Measurements from ENCODE around the gene ITPR2. TPM values are rescaled to one million over a fixed set of nuclear protein-coding genes. Genes with fewer than 3 reads are reported as not detected.
"Not testable (repeated sequence)": the region's sequence is repeated elsewhere in the genome, so short reads cannot be mapped to it uniquely, and the experiment has no call there.

The ITPR2 gene
- total RNA-seq, 1 donor from 2014 or later, result 50.0 TPM

DNA sequence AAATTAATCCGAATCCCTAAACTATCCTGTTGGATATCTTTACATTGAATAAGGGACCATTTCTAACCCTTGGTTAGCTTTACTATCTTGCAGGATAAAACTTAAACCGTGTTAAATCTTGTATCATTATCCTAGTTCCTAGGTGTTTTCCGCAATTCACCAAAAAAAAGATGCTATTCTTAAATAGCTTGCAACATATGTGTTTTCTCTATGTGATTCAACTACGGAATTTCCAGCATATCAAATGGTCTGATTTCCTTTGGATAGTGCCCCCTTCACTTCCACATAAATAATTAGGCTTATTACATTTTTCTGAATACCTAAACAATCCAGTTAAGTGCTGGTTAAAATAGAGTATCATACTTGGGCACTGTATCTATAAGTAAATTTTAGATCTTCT lies 130.3 kb downstream of the ITPR2 start:
- no peak for DNase-seq (ENCODE audit: low spot score)

DNA sequence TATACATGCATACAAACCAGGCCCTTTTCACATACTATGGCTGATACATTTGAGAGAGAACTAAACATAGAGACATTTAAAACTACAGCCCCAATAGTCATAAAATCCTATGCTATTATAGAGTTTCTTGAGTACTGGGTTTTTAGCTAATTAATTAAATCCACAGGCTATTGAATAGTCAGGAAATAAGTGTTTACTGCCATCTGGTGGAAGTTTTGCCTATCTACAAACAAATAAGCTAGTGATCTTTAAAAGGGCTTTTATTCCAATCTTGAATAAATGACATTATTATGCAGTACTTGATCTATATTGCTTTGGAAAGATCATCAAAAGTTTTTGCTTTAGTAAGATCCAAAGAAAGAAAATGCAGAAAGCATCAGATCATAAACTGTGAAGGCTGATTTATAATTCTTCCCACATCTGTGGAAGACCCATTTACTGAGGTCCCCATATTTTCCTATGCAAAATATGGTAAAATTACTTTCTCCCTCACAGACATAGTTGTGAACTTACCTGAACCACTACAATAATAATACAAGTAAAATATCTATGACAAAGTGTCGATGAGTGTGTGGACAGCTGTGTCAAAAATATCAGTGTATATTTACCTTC lies 131.3 kb downstream of the ITPR2 start:
- DNase-seq (ENCODE audit: low spot score), result no peak

GRCh38 chr12:26700430-26700829 lies 132.6 kb downstream of the ITPR2 start:
- DNase-seq (ENCODE audit: low spot score), result no peak

DNA sequence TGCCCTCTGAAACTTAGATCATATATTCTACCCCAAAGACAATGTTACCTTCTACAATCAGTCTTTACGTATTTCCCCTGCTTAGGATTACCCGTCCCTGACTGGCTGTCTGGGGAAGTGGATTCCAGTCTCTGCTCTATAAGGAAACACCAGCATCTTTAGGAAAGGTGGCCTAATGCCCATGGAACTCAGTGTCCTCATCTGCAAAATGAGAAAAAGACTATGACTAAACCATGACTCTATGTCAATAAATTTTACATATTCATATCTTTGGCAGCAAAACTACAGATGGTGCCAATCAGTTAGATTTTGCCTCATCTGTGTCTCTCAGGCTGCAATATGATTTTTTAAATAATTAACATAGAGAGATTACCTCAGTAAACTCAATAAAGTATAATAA lies 133.8 kb downstream of the ITPR2 start:
- no peak for DNase-seq (ENCODE audit: low spot score)

DNA sequence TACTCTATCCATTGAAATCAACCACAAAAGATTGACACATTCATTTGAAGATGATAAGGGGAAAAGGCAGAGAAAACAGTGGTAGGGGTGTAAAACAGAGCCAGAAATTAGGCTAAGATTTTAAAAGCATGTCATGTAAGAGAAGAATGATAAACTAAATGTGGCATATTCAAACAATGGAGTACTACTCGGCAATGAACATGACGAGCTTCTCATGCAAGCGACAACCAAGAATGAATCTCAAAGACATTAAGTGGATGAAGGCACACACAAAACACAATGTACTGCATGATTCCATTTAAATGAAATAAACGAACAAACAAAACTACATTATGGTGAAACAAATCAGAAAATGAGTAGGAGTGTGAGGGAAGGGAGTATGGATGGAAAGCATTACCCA lies 134.8 kb downstream of the ITPR2 start:
- no peak for DNase-seq (ENCODE audit: low spot score)

DNA sequence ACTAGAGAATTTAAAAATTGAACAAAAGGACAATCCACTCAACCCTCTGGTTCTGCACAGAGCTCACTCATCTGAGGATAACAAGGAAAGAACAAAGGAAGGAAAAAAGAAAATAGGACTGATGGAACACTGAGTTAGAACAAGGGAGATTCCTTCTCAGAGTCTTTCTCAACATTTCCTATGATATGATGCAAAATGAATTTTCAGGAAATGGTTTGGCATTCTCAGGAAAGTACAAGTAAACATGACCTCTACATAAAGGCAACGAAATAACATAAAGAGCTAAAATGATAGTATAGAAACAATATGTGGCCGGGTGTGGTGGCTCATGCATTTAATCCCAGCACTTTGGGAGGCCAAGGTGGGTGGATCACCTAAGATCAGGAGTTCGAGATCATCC lies 135.8 kb downstream of the ITPR2 start:
- DNase-seq (ENCODE audit: low spot score), result no peak

GRCh38 chr12:26696613-26697092 lies 136.3 kb downstream of the ITPR2 start:
- DNase-seq (ENCODE audit: low spot score), result no peak

- no peak for DNase-seq (ENCODE audit: low spot score)
These were observed 136.9 kb downstream of the ITPR2 start for GRCh38 chr12:26696048-26696612.

DNA sequence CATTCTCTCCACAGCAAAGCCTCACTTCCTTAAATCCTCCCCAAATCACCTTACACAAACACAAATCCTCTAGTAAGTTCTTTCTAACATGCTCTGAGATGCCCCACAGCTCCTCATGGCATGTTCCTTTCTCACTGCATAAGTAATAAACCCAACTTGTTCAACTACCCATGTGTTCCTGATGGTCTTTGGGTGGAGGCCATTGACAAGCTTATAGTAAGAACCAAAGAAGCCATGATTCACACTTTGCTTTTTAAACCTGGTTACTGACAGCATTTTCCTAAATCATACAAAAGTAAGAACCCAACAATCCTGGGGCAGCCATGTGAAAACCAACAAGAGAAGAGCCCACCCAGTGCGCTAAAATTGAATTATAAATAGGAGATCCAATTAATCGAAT lies 138.6 kb downstream of the ITPR2 start:
- no peak for DNase-seq (ENCODE audit: low spot score)

DNA sequence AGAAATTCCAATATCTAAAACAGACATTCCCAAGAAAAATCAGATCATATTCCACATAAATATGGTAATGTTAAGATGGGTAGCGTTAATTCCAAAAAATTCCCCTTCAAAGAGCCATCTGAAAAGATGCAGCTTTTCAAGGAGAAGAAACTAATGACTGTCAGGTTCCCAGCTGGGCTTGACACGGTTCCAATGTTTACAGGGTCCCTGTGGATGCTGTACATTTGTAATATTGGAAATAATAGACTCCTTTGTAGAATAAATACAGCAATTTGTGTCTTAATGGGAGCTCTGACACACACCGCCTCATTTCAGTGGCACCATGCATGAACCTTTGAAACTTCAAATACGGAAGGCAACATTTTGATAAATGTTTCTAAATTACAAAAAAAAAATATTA lies 140.6 kb downstream of the ITPR2 start:
- no peak for DNase-seq (ENCODE audit: low spot score)

- no peak for DNase-seq (ENCODE audit: low spot score)
These were observed 141.6 kb downstream of the ITPR2 start for GRCh38 chr12:26691234-26691970.

DNA sequence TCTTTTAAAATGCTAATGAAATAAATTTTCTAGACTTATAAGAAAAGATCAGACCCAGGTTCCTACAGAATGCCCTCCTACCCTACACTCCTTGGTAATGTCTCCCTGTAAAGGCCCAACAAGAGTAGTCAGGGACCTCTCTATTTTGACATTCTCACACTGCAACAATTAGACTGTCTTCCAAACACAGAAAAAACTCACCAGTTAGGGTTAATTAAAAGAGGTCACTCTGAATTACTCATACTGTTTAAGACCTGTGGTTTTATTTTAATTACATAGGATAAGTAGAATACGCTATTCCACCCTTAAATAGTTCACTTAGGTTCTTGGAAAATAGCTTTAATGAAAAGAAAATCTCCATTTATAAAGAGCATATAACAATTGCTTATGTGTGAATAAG lies 142.4 kb downstream of the ITPR2 start:
- no peak for DNase-seq (ENCODE audit: low spot score)

GRCh38 chr12:26689281-26689841 lies 143.6 kb downstream of the ITPR2 start:
- DNase-seq (ENCODE audit: low spot score), result no peak

GRCh38 chr12:26688344-26688904 lies 144.6 kb downstream of the ITPR2 start:
- no peak for DNase-seq (ENCODE audit: low spot score)

GRCh38 chr12:26686408-26686807 lies 146.6 kb downstream of the ITPR2 start:
- no peak for DNase-seq (ENCODE audit: low spot score)

- no peak for DNase-seq (ENCODE audit: low spot score)
These were observed 148.9 kb downstream of the ITPR2 start for GRCh38 chr12:26684101-26684500.

DNA sequence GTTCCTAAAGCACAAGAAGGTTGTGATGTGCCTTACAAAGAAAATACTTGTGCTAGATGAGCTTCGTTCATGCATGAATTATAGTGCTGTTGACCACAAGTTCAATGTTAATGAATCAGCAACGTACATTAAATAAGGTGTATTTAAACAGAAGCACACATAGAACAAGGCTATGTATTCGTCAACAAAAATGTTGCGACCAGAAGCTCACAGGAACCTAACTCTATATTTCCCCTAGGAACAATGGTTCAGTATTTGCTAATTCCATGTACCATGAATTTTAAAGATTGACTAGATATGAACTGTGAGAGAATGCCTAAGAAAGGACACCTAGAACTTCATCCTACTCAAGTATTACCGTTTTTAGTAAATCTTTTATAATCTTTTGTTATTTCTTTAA lies 149.6 kb downstream of the ITPR2 start:
- no peak for DNase-seq (ENCODE audit: low spot score)

DNA sequence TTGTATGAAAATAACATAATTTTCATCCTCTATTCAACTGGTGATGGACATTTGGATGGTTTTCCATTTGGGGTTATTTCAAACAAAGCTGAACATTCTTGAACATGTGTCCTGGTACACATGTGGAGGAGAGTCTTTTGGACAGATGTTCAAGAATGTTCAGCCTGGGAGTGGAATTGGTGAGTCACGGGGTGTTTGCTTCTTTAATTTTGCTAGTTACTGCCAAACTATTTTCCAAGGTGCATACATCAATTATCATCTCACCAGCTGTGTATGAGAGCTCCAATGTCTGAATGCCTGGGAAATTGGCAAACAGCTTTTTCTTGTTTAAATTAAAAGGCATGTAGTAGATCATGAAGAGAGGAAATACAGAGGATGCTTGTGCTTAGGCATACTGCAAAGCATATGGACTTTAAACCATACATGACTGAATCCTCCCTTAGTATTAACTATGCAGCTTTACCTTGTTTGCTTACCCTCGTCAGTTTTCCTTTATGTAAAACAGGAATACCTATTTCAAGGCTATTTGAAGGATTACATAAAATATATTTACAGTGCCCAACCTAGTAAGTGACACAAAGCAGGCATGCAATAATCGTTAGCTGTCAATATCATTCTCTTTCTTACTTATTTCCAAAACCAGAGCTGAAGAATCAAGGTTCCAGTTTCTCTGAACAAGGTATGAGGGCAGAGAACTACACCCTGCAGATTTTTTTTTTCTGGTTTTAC lies 152.1 kb downstream of the ITPR2 start:
- no peak for DNase-seq (ENCODE audit: low spot score)

DNA sequence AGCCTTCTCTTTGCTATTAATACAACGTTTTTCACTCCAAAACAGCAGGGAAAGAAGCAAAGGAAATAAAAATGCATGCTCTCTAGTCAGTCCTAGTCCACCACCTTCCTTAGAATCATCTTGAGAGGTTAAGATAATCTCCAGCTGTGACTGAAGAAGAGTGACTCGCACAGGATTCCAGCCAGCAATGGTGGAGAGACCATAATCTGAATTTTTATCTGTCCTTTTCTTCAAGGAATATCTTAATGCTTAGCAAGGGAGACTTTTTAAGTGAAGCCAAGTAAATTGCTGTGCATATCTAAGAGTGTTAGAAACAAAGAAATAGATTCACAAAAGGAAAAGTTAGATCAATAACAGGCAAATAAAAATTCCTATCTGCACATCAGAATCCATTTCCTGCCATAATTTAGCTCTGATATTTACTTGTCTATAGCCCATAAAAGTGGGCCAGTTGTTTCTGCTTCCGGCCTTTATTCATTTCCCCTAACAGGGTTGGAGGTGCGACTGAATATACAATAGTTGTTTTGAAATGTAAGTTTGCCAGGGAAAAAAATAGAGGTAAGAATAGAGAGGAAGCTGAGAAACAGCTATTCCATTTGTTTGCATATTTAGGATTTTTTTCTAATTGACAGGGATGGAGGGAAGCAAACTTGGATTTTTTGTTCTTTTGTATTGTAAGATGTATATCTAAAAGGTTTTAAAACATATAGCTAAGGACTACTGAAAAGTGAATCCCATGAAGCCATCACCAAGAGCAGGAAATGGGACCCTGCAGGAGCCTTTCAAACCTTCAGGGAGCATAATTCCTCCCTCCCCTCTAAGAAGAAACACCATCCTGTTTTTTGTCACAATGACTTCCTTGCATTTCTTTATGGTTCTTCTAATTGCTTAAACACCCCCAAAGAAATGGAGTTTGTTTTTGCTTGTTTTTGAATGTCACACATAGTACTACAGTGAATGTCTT lies 154.0 kb downstream of the ITPR2 start:
- no peak for DNase-seq (ENCODE audit: low spot score)

GRCh38 chr12:26671487-26671886 lies 161.5 kb downstream of the ITPR2 start:
- DNase-seq (ENCODE audit: low spot score), result not testable (repeated sequence)

DNA sequence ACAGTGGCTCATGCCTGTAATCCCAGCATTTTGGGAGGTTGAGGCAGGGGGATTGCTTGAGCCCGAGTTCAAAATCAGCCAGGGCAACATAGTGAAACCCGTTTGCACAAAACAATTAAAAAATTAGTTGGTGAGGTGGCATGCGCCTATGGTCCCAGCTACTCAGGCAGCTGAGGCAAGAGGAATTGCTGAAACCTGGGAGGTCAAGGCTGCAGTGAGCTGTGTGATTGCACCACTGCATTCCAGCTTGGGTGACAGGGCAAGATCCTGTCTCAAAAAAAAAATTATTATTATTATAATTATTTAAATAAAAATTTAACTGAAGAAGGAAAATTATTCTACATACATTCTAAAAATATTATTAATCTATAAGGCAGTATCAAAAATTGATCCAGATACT lies 164.1 kb downstream of the ITPR2 start:
- DNase-seq (ENCODE audit: low spot score), result no peak
